Keratinocyte (primary cell): ENCODE results near the gene CLEC19A. TPM values are rescaled to one million over a fixed set of nuclear protein-coding genes. Genes with fewer than 3 reads are reported as not detected.

Experiments used
- DNase-seq: peaks from one replicate; pipeline ENCODE4 v3.0.0-alpha.2; 2011; ENCODE audit warnings: low read depth, missing footprints, low spot score
- FAIRE-seq: peaks from 2 replicates; lab custom pipeline; 2011; peaks lifted over from hg19 to GRCh38; lab: Jason Lieb, UNC
- H2AFZ ChIP-seq: 2 replicates; pipeline ENCODE4 v1.6.0; 2012; ENCODE audit warnings: low read length, control low read depth, inconsistent platforms; ENCODE audit not compliant: control insufficient read depth
- H3K27ac ChIP-seq: 2 replicates; pipeline ENCODE4 v1.5.1; 2011; ENCODE audit warnings: low read length; ENCODE audit not compliant: control insufficient read depth, insufficient read depth
- H3K27me3 ChIP-seq: 3 replicates; pipeline ENCODE4 v1.6.0; 2011; ENCODE audit warnings: low read length; ENCODE audit not compliant: control insufficient read depth, insufficient read depth; ENCODE audit errors: extremely low read depth
- H3K36me3 ChIP-seq, 2 experiments: 2 replicates in 1 of 2; 3 replicates in 1 of 2; pipeline ENCODE4 v1.5.1; 2011; ENCODE audit warnings: low read length in 2 of 2, mild to moderate bottlenecking in 1 of 2; ENCODE audit not compliant: control insufficient read depth in 2 of 2, insufficient read depth in 2 of 2; ENCODE audit errors: extremely low read depth in 1 of 2
- H3K4me1 ChIP-seq: 3 replicates; pipeline ENCODE4 v1.5.1; 2011; ENCODE audit warnings: low read length; ENCODE audit not compliant: control insufficient read depth, insufficient read depth; ENCODE audit errors: extremely low read depth
- H3K4me2 ChIP-seq: 3 replicates; pipeline ENCODE4 v1.6.0; 2011; ENCODE audit warnings: low read depth, low read length; ENCODE audit not compliant: control insufficient read depth, insufficient read depth; ENCODE audit errors: extremely low read depth
- H3K4me3 ChIP-seq, 3 experiments: fragments of 200-600 bp in 1 of 3; sonication (generic) in 1 of 3; 2 replicates in 2 of 3; 3 replicates in 1 of 3; pipeline ENCODE4 v1.5.1; 2011 to 2016; ENCODE audit warnings: low read length in 3 of 3, mild to moderate bottlenecking in 3 of 3, control low read depth in 2 of 3, inconsistent platforms in 1 of 3, low read depth in 1 of 3, mixed read lengths in 1 of 3, mixed run types in 1 of 3, moderate library complexity in 1 of 3; ENCODE audit not compliant: control insufficient read depth in 2 of 3, insufficient read depth in 2 of 3; ENCODE audit errors: extremely low read depth in 1 of 3
- H3K79me2 ChIP-seq: 2 replicates; pipeline ENCODE4 v1.6.0; 2012; ENCODE audit warnings: low read length; ENCODE audit not compliant: control insufficient read depth, insufficient read depth
- H3K9ac ChIP-seq: 3 replicates; pipeline ENCODE4 v1.6.0; 2011; ENCODE audit warnings: low read length; ENCODE audit not compliant: control insufficient read depth, insufficient read depth; ENCODE audit errors: extremely low read depth
- H3K9me1 ChIP-seq: 3 replicates; pipeline ENCODE4 v1.6.0; 2011; ENCODE audit warnings: low read length; ENCODE audit not compliant: control insufficient read depth, insufficient read depth; ENCODE audit errors: extremely low read depth
- H3K9me3 ChIP-seq: 2 replicates; pipeline ENCODE4 v1.5.1; 2012; ENCODE audit warnings: low read depth, low read length; ENCODE audit not compliant: control insufficient read depth
- H4K20me1 ChIP-seq: 3 replicates; pipeline ENCODE4 v1.6.0; 2011; ENCODE audit warnings: low read length; ENCODE audit not compliant: control insufficient read depth, insufficient read depth; ENCODE audit errors: extremely low read depth
- EZH2 ChIP-seq: IDR thresholded peaks from one replicate; pipeline ENCODE4 v1.6.1; 2012; ENCODE audit warnings: inconsistent platforms, mild to moderate bottlenecking, low read length, moderate library complexity
- dilution Hi-C: fragments of 300-500 bp; cut with MboI; formaldehyde crosslinking; loops from one replicate; pipeline ENCODE4 v1.7.0; 2020; ENCODE audit warnings: low sequenced_read_pairs; ENCODE audit not compliant: extremely low pct_ligation_motif_present
- polyA plus RNA-seq, 5 experiments: library from polyadenylated mRNA; depleted of rRNA in 3 of 5; stranded (reverse) in 3 of 5; stranded (forward) in 1 of 5; unstranded in 1 of 5; fragments of >200 nt; gene quantifications; 1 replicate in 1 of 5; 2 replicates in 3 of 5; 3 replicates in 1 of 5; pipeline versions ENCODE4 v1.2.1 to v1.2.3, GENCODE V29; 2011 to 2012; ENCODE audit warnings: missing spikeins in 2 of 5, low read depth in 1 of 5, low replicate concordance in 1 of 5
- TF ChIP-seq, protein P1 (sequence below), 3 experiments: IDR thresholded peaks in 1 of 3; conservative IDR thresholded peaks in 1 of 3; optimal IDR thresholded peaks in 1 of 3; 2 replicates in 2 of 3; 3 replicates in 1 of 3; pipeline versions ENCODE3 to v1.5.1; 2011; ENCODE audit warnings: low read length in 3 of 3, mild to moderate bottlenecking in 3 of 3, moderate library complexity in 2 of 3, control low read depth in 1 of 3, inconsistent platforms in 1 of 3; ENCODE audit not compliant: insufficient read depth in 2 of 3; ENCODE audit errors: extremely low read depth in 1 of 3

The CLEC19A gene
- polyA plus RNA-seq, 1 donor (not counting 4 experiments of a cell fraction or from before 2014, with no cell fraction given): not detected

DNA sequence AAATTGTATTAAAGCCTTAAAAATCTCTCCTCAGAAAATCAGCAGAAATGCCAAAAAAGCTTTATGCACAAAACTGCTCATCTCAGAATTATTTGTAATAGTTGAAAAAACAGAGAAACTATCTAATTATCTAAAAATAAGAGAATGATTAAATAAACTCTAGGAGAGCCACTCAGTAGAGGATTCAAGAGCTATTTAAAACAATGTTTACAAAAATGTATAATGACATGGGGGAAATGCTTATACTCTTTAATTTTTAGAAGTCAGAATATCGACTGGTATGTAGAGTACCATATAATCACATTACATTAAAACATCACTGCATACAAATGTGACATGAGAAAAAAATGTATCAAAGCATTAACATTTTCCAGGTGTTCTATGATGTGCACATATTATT, 11.9 kb downstream of the CLEC19A start:
- TF ChIP-seq EZH2: no peak
- Histone ChIP-seq H3K4me2 (no peak overlapping the region), H3K9me1 (no peaks in the 10 kb centered on the region), H3K4me1 (no peaks in the 10 kb centered on the region), H3K9me3 (no peaks in the 10 kb centered on the region), H3K27me3 (no peaks in the 10 kb centered on the region), H3K36me3 (no peaks in the 10 kb centered on the region), H3K4me3 (no peak overlapping the region), H2AFZ (no peak overlapping the region), H3K27ac (no peak overlapping the region), H3K79me2 (no peaks in the 10 kb centered on the region), H3K9ac (no peak overlapping the region), H4K20me1 (no peaks in the 10 kb centered on the region)
- FAIRE-seq: no peak
- DNase-seq: no peak
- dilution Hi-C loops: no loop called here

GRCh38 chr16:19299565-19299964, 14.0 kb downstream of the CLEC19A start:
- H3K9me3 ChIP-seq: no peaks in the 10 kb centered on the region
- no peaks in the 10 kb centered on the region for H3K36me3 ChIP-seq
- TF ChIP-seq, protein P1, sequence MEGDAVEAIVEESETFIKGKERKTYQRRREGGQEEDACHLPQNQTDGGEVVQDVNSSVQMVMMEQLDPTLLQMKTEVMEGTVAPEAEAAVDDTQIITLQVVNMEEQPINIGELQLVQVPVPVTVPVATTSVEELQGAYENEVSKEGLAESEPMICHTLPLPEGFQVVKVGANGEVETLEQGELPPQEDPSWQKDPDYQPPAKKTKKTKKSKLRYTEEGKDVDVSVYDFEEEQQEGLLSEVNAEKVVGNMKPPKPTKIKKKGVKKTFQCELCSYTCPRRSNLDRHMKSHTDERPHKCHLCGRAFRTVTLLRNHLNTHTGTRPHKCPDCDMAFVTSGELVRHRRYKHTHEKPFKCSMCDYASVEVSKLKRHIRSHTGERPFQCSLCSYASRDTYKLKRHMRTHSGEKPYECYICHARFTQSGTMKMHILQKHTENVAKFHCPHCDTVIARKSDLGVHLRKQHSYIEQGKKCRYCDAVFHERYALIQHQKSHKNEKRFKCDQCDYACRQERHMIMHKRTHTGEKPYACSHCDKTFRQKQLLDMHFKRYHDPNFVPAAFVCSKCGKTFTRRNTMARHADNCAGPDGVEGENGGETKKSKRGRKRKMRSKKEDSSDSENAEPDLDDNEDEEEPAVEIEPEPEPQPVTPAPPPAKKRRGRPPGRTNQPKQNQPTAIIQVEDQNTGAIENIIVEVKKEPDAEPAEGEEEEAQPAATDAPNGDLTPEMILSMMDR (optimal IDR thresholded peaks at IDR 0.05 in 1 of 3, IDR thresholded peaks at IDR 0.05 in 1 of 3, conservative IDR thresholded peaks at IDR 0.05 in 1 of 3; ENCODE audit: extremely low read depth in 1 of 3, insufficient read depth in 2 of 3, low read length in 3 of 3): no peak
- no peak for TF ChIP-seq EZH2
- dilution Hi-C loops: no loop called here
- no peaks in the 10 kb centered on the region for H4K20me1 ChIP-seq
- no peak overlapping the region for H3K9ac ChIP-seq
- H3K4me2 ChIP-seq: no peak overlapping the region
- H2AFZ ChIP-seq: no peak overlapping the region
- DNase-seq: no peak
- H3K27me3 ChIP-seq: no peaks in the 10 kb centered on the region
- no peaks in the 10 kb centered on the region for H3K9me1 ChIP-seq
- H3K79me2 ChIP-seq: no peaks in the 10 kb centered on the region
- H3K4me3 ChIP-seq: no peak overlapping the region
- H3K27ac ChIP-seq: no peak overlapping the region
- no peaks in the 10 kb centered on the region for H3K4me1 ChIP-seq
- no peak for FAIRE-seq

GRCh38 chr16:19301931-19302330, 16.4 kb downstream of the CLEC19A start:
- Histone ChIP-seq H3K9me3 (no peaks in the 10 kb centered on the region), H4K20me1 (no peaks in the 10 kb centered on the region), H3K36me3 (no peaks in the 10 kb centered on the region), H3K27ac (no peak overlapping the region), H3K79me2 (no peaks in the 10 kb centered on the region), H3K9me1 (no peaks in the 10 kb centered on the region), H2AFZ (no peak overlapping the region), H3K4me3 (no peak overlapping the region), H3K4me1 (no peaks in the 10 kb centered on the region), H3K4me2 (no peak overlapping the region), H3K9ac (no peak overlapping the region), H3K27me3 (no peaks in the 10 kb centered on the region)
- no peak for FAIRE-seq
- TF ChIP-seq, protein P1 (optimal IDR thresholded peaks at IDR 0.05 in 1 of 3, IDR thresholded peaks at IDR 0.05 in 1 of 3, conservative IDR thresholded peaks at IDR 0.05 in 1 of 3; ENCODE audit: extremely low read depth in 1 of 3, insufficient read depth in 2 of 3, low read length in 3 of 3): no peak
- no peak for TF ChIP-seq EZH2
- dilution Hi-C loops: no loop called here
- no peak for DNase-seq
